Neural progenitor cell (in vitro differentiated cells): Measurements from ENCODE around the gene KLHL12.

ENCODE experiments used
- EZH2 ChIP-seq: fragments of 200-600 bp; sonication (generic); IDR thresholded peaks from 2 replicates; pipeline ENCODE4 v1.6.1; 2017; ENCODE audit warnings: antibody characterized with exemption, mild to moderate bottlenecking, moderate library complexity
- EZH2phosphoT487 ChIP-seq: fragments of 200-600 bp; sonication (generic); IDR thresholded peaks from 2 replicates; pipeline ENCODE4 v1.6.1; 2017; ENCODE audit warnings: antibody characterized with exemption
- TF ChIP-seq, protein P1 (sequence below): fragments of 200-600 bp; sonication (generic); IDR thresholded peaks from 2 replicates; pipeline ENCODE4 v1.5.1; 2017; ENCODE audit warnings: antibody characterized with exemption, mild to moderate bottlenecking

DNA sequence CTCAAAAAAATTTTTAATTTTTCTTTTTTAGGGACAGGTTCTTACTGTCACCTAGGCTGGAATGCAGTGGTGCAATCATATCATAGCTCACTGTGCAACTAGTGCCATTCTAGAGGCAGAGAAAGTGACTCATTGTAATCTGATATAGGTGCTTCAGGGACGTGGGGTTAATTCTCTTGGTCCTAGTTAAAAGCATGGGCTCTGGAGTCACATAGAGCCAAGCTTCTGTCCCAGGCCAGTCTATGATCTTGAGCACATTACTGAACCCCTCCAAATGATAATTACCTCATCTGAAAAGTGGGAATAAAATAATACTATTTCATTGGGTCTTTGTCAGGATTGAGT is 32.2 kb upstream of the KLHL12 start:
- TF ChIP-seq, protein P1, sequence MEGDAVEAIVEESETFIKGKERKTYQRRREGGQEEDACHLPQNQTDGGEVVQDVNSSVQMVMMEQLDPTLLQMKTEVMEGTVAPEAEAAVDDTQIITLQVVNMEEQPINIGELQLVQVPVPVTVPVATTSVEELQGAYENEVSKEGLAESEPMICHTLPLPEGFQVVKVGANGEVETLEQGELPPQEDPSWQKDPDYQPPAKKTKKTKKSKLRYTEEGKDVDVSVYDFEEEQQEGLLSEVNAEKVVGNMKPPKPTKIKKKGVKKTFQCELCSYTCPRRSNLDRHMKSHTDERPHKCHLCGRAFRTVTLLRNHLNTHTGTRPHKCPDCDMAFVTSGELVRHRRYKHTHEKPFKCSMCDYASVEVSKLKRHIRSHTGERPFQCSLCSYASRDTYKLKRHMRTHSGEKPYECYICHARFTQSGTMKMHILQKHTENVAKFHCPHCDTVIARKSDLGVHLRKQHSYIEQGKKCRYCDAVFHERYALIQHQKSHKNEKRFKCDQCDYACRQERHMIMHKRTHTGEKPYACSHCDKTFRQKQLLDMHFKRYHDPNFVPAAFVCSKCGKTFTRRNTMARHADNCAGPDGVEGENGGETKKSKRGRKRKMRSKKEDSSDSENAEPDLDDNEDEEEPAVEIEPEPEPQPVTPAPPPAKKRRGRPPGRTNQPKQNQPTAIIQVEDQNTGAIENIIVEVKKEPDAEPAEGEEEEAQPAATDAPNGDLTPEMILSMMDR: no peak
- TF ChIP-seq EZH2: no peak
- no peak for TF ChIP-seq EZH2phosphoT487
